ENCODE results near the gene RBM4. TPM values are rescaled to one million over a fixed set of nuclear protein-coding genes. Genes with fewer than 3 reads are reported as not detected.

Gene RBM4
- total and polyA plus RNA-seq, 2 of the 4 experiments (the other 2 are of a cell fraction): 165 to 198 TPM

- Histone ChIP-seq H4K20me1 (ENCODE audit: insufficient read depth, low read length) (peaks cover 99% of the 10 kb centered on the region), H3K4me3 (ENCODE audit: insufficient read depth, low read depth, low read length) (no peak overlapping the region), H2AK9ac (replicated peaks; ENCODE audit: low read depth, low read length, poor library complexity) (no peak overlapping the region), H3K9ac (ENCODE audit: low read depth, low read length) (no peak overlapping the region), H2BK5ac (ENCODE audit: low read depth, low read length, poor library complexity, severe bottlenecking) (no peak overlapping the region), H2AFZ (replicated peaks; ENCODE audit: low read length, poor library complexity) (no peak overlapping the region), H3K27ac (ENCODE audit: insufficient read depth, low read length) (no peak overlapping the region), H3K4me2 (ENCODE audit: low read depth, low read length) (no peak overlapping the region), H3K4ac (ENCODE audit: low read depth, low read length) (no peak overlapping the region), H3K18ac (ENCODE audit: low read depth, low read length) (no peak overlapping the region), H3K9me3 (ENCODE audit: control insufficient read depth, insufficient read depth, low read length) (no peaks in the 10 kb centered on the region), H2AK5ac (ENCODE audit: low read depth, low read length) (no peak overlapping the region), H3K14ac (replicated peaks; ENCODE audit: low read depth, low read length) (no peak overlapping the region), H3K27me3 (ENCODE audit: control insufficient read depth, insufficient read depth, low read length) (no peaks in the 10 kb centered on the region), H2BK120ac (ENCODE audit: low read depth, low read length) (no peak overlapping the region), H3K4me1 (ENCODE audit: control insufficient read depth, insufficient read depth, low read length) (peaks cover 2% of the 10 kb centered on the region; the same call in 1 of the 2 replicates), H2BK15ac (ENCODE audit: low read depth, low read length) (no peak overlapping the region), H2BK20ac (ENCODE audit: low read depth, low read length) (no peak overlapping the region), H3K23ac (ENCODE audit: low read depth, low read length) (no peak overlapping the region), H4K8ac (ENCODE audit: low read depth in 2 of 2, low read length in 2 of 2) (no peak overlapping the region), H4K91ac (ENCODE audit: insufficient read depth, low read depth, low read length) (no peak overlapping the region), H3K36me3 (ENCODE audit: control insufficient read depth, insufficient read depth, low read length) (peaks cover 64% of the 10 kb centered on the region), H4K5ac (ENCODE audit: low read depth, low read length) (no peak overlapping the region), H3K79me1 (ENCODE audit: low read depth in 1 of 2, low read length in 2 of 2) (peaks cover 25 to 74% of the 10 kb centered on the region in 2 experiments; a peak in 3 of 4 replicates), H3K9me1 (ENCODE audit: insufficient read depth, low read length) (peaks cover 37% of the 10 kb centered on the region), H3K56ac (ENCODE audit: extremely low read depth, insufficient read depth, low read length) (no peak overlapping the region)
- WGBS, 2 experiments (ENCODE audit: extremely low coverage in 2 of 2, insufficient read length in 1 of 2): 91% methylated on average over 12 of the region's 16 CpGs; no CpG with 5 or more reads in 1 of the 2 experiments
- no peak for DNase-seq
- no TSS peak for BruUV-seq (replicated peaks)
- TF ChIP-seq POLR2A (IDR thresholded peaks at IDR 0.05; ENCODE audit: low read depth, low read length) (no peak), RAD21 (IDR thresholded peaks at IDR 0.05; ENCODE audit: low read length) (no peak), SMC3 (IDR thresholded peaks at IDR 0.05; ENCODE audit: low read depth, low read length) (no peak), CTCF (conservative IDR thresholded peaks at IDR 0.05; ENCODE audit: low read depth, low read length) (no peak), MAZ (IDR thresholded peaks at IDR 0.05; ENCODE audit: borderline replicate concordance, low read depth, low read length) (no peak), NFE2L2 (IDR thresholded peaks at IDR 0.05; ENCODE audit: low read depth, low read length) (no peak), ELK1 (IDR thresholded peaks at IDR 0.05; ENCODE audit: borderline replicate concordance, low read depth, low read length) (no peak), FOS (IDR thresholded peaks at IDR 0.05; ENCODE audit: low read depth, low read length) (no peak), MAFK (IDR thresholded peaks at IDR 0.05; ENCODE audit: low read depth, low read length) (no peak), USF2 (IDR thresholded peaks at IDR 0.05; ENCODE audit: low read depth, low read length) (no peak), BHLHE40 (IDR thresholded peaks at IDR 0.05; ENCODE audit: low read depth, low read length) (no peak), RFX5 (IDR thresholded peaks at IDR 0.05; ENCODE audit: low read depth, low read length) (no peak), CHD1 (IDR thresholded peaks at IDR 0.05; ENCODE audit: low read depth, low read length) (no peak)
- ChIA-PET POLR2A (ENCODE audit: unreplicated experiment) (no interaction called here), CTCF (no interaction called here)
- dilution Hi-C loops (cut with HindIII; ENCODE audit: low sequenced_read_pairs, unreplicated experiment) (no loop called here), intact Hi-C loops (cut with micrococcal nuclease) (no loop called here), in situ Hi-C loops (cut with MboI; ENCODE audit: low sequenced_read_pairs) (no loop called here)
- ATAC-seq (ENCODE audit: low read depth): no peak
Observed at GRCh38 chr11:66624450-66624849, 14.1 kb upstream of the RBM4 start.
